Osteoblast (primary cell): Measurements from ENCODE around the gene HLA-DQB2. TPM values are rescaled to one million over a fixed set of nuclear protein-coding genes. Genes with fewer than 3 reads are reported as not detected.

ENCODE experiments used
- DNase-seq: peaks from one replicate; pipeline ENCODE4 v3.0.0; 2011; ENCODE audit warnings: low spot score, mixed read lengths; ENCODE audit not compliant: insufficient read length; ENCODE audit errors: missing footprints
- H2AFZ ChIP-seq: 2 replicates; pipeline ENCODE4 v1.6.0; 2011; ENCODE audit warnings: mild to moderate bottlenecking, low read length
- H3K27ac ChIP-seq: 2 replicates; pipeline ENCODE4 v1.5.1; 2011; ENCODE audit warnings: mild to moderate bottlenecking, low read depth, low read length, moderate library complexity
- H3K27me3 ChIP-seq: 2 replicates; pipeline ENCODE4 v1.6.0; 2012; ENCODE audit warnings: mild to moderate bottlenecking, control low read depth, inconsistent platforms, low read length, moderate library complexity; ENCODE audit not compliant: insufficient read depth
- H3K36me3 ChIP-seq: 2 replicates; pipeline ENCODE4 v1.5.1; 2011; ENCODE audit warnings: mild to moderate bottlenecking, low read length, control low read depth, moderate library complexity; ENCODE audit not compliant: insufficient read depth
- H3K4me1 ChIP-seq: 2 replicates; pipeline ENCODE4 v1.5.1; 2011; ENCODE audit warnings: mild to moderate bottlenecking, low read length, control low read depth, moderate library complexity; ENCODE audit not compliant: insufficient read depth
- H3K4me2 ChIP-seq: 2 replicates; pipeline ENCODE4 v1.6.0; 2011; ENCODE audit warnings: mild to moderate bottlenecking, low read length; ENCODE audit not compliant: insufficient read depth
- H3K4me3 ChIP-seq: fragments of 200-600 bp; sonication (generic); 3 replicates; pipeline ENCODE4 v1.5.1; 2012; ENCODE audit warnings: mild to moderate bottlenecking, low read length, inconsistent platforms; ENCODE audit not compliant: insufficient read depth
- H3K79me2 ChIP-seq: 2 replicates; pipeline ENCODE4 v1.6.0; 2012; ENCODE audit warnings: mild to moderate bottlenecking, low read length, control low read depth, inconsistent platforms; ENCODE audit not compliant: insufficient read depth
- H3K9me3 ChIP-seq: 2 replicates; pipeline ENCODE4 v1.5.1; 2011; ENCODE audit warnings: low read depth, low read length, control low read depth
- H4K20me1 ChIP-seq: 2 replicates; pipeline ENCODE4 v1.6.0; 2012; ENCODE audit warnings: mild to moderate bottlenecking, low read length, control low read depth; ENCODE audit not compliant: insufficient read depth
- CTCF ChIP-seq: IDR thresholded peaks from 2 replicates; pipeline ENCODE4 v1.5.1; 2011; ENCODE audit warnings: mild to moderate bottlenecking, low read depth, low read length, moderate library complexity; ENCODE audit errors: extremely low read depth
- total RNA-seq: library from RNA; depleted of rRNA; stranded (reverse); fragments of >200 nt; gene quantifications from 2 replicates; pipeline ENCODE4 v1.2.3, GENCODE V29; 2012

Gene HLA-DQB2
- total RNA-seq, 1 donor, result not detected

- Histone ChIP-seq H3K9me3 (peaks cover 2% of the 10 kb centered on the region), H3K4me2 (no peak overlapping the region), H3K27ac (no peak overlapping the region), H4K20me1 (no peaks in the 10 kb centered on the region), H2AFZ (no peak overlapping the region), H3K36me3 (no peaks in the 10 kb centered on the region), H3K4me1 (peaks cover 2% of the 10 kb centered on the region), H3K4me3 (no peak overlapping the region), H3K27me3 (peaks cover 50% of the 10 kb centered on the region), H3K79me2 (no peaks in the 10 kb centered on the region)
- no peak for DNase-seq
- TF ChIP-seq CTCF, result no peak
Observed at GRCh38 chr6:32803416-32803815, 40.1 kb upstream of the HLA-DQB2 start.

GRCh38 chr6:32799740-32800139, 36.4 kb upstream of the HLA-DQB2 start:
- Histone ChIP-seq H3K9me3 (peaks cover 2% of the 10 kb centered on the region), H3K36me3 (no peaks in the 10 kb centered on the region), H3K4me3 (no peak overlapping the region), H3K27ac (no peak overlapping the region), H4K20me1 (no peaks in the 10 kb centered on the region), H3K4me1 (peaks cover 10% of the 10 kb centered on the region), H3K79me2 (no peaks in the 10 kb centered on the region), H2AFZ (no peak overlapping the region), H3K27me3 (peaks cover 49% of the 10 kb centered on the region), H3K4me2 (no peak overlapping the region)
- TF ChIP-seq CTCF, result no peak
- DNase-seq, result peak; percentile 21

DNA sequence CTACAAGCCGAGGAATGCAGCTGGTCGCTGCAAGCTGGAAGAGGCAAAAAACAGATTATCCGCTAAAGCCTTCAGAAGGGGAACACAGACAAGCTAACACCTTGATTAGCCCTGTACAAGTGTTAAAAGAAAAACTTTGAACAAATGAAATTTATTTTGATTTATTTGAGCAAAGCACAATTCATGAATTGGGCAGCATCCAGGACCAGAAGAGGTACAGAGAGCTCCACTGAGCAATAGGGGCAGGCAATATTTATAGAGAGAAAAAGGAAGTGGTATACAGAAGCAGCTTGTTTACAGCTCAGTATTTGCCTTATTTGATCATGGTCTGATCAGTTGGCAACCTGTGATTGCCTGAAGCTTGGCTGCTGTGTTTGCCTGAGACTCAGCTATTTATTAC, 35.8 kb upstream of the HLA-DQB2 start:
- H3K27me3 ChIP-seq, result peaks cover 46% of the 10 kb centered on the region
- peaks cover 2% of the 10 kb centered on the region for H3K9me3 ChIP-seq
- H2AFZ ChIP-seq, result no peak overlapping the region
- DNase-seq, result peak; percentile 27
- H3K79me2 ChIP-seq, result no peaks in the 10 kb centered on the region
- no peaks in the 10 kb centered on the region for H3K36me3 ChIP-seq
- TF ChIP-seq CTCF, result no peak
- no peak overlapping the region for H3K4me3 ChIP-seq
- H3K4me2 ChIP-seq, result no peak overlapping the region
- H4K20me1 ChIP-seq, result no peaks in the 10 kb centered on the region
- H3K27ac ChIP-seq, result no peak overlapping the region
- H3K4me1 ChIP-seq, result peaks cover 10% of the 10 kb centered on the region

DNA sequence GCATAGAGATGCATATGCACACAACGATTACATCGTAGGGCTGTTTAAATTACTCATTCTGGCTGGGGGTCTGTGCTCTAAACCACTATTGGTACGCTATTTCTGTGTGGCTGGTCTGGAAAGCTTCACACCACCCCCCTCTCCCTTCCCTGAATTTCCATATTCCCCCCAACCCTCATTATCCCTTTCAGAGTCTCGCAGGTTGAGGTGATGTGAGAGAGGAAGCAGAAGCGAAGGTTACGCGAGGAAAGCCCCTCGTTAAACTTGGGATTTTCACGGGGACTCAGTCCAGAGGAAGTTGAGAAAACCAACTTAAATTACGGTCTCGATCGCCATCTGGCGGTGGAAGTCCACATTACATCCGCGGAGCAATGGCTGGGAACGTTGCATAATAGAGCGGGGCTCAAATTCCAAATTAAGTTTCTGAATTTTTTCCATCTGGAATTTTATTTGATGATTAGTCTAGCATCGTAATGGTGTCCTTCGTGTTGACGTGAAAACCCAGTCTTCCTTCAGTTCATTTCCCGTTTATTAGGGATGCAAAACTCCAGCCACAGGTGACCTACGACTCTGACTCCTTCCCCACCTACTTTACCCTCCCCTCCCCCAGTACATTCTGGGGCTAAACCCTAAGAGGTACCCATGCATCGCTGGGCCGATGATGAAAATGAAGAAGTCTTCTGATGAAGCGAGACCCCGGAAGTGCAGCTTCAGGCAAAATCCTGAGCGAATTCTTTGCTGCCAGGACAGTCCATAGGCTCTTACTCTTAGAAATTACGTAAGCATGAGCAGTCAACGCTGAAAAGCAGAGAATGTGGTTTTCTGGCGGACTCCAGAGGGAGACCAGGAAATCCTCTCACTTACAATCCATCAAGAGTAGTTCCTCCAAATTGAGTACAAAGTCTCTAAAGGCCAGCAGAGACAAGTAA, 33.8 kb upstream of the HLA-DQB2 start:
- Histone ChIP-seq H2AFZ (peak overlapping the region; percentile 89), H3K4me2 (peak overlapping the region; percentile 93), H4K20me1 (no peaks in the 10 kb centered on the region), H3K79me2 (no peaks in the 10 kb centered on the region), H3K9me3 (peaks cover 2% of the 10 kb centered on the region), H3K27me3 (peaks cover 53% of the 10 kb centered on the region), H3K27ac (no peak overlapping the region), H3K36me3 (no peaks in the 10 kb centered on the region), H3K4me3 (peak overlapping the region; percentile 68), H3K4me1 (peaks cover 10% of the 10 kb centered on the region)
- peak; percentile 86 for TF ChIP-seq CTCF
- peak; percentile 50 for DNase-seq
